MM.1S (cell line): ENCODE data around the gene NREP.

ENCODE experiments used
- DNase-seq: peaks from one replicate; pipeline ENCODE4 v3.0.0-alpha.2; 2015
- H2AFZ ChIP-seq: fragments of 300-600 bp; sonication (generic); 2 replicates; pipeline ENCODE4 v1.6.0; 2016; ENCODE audit warnings: antibody characterized with exemption, low read length
- H3F3A ChIP-seq: fragments of 300-600 bp; sonication (generic); 2 replicates; pipeline ENCODE4 v1.6.1; 2016; ENCODE audit warnings: mild to moderate bottlenecking, antibody characterized with exemption, low read length, moderate library complexity, mixed read lengths; ENCODE audit not compliant: insufficient read depth
- H3K27ac ChIP-seq: fragments of 300-600 bp; sonication (generic); 2 replicates; pipeline ENCODE4 v1.5.1; 2016; ENCODE audit warnings: mild to moderate bottlenecking, low read length
- H3K27me3 ChIP-seq: fragments of 300-600 bp; sonication (generic); replicated peaks from 2 replicates; pipeline ENCODE4 v1.6.0; 2016; ENCODE audit warnings: low read length; ENCODE audit not compliant: insufficient read depth
- H3K36me3 ChIP-seq: fragments of 300-600 bp; sonication (generic); replicated peaks from 2 replicates; pipeline ENCODE4 v1.6.1; 2016; ENCODE audit warnings: mild to moderate bottlenecking, low read length, mixed read lengths; ENCODE audit not compliant: insufficient read depth
- H3K4me1 ChIP-seq: fragments of 300-600 bp; sonication (generic); 2 replicates; pipeline ENCODE4 v1.6.1; 2016; ENCODE audit warnings: low read length, mixed read lengths
- H3K4me2 ChIP-seq: fragments of 300-600 bp; sonication (generic); 2 replicates; pipeline ENCODE4 v1.6.0; 2016; ENCODE audit warnings: low read depth, low read length
- H3K4me3 ChIP-seq: fragments of 300-600 bp; sonication (generic); 2 replicates; pipeline ENCODE4 v1.5.1; 2016; ENCODE audit warnings: low read length, mixed read lengths
- H3K79me2 ChIP-seq: fragments of 300-600 bp; sonication (generic); 2 replicates; pipeline ENCODE4 v1.6.1; 2016; ENCODE audit warnings: mixed run types, low read length, mixed read lengths
- H3K9ac ChIP-seq: fragments of 300-600 bp; sonication (generic); 2 replicates; pipeline ENCODE4 v1.6.1; 2016; ENCODE audit warnings: low read length, mixed read lengths
- H3K9me2 ChIP-seq: fragments of 300-600 bp; sonication (generic); replicated peaks from 2 replicates; pipeline ENCODE4 v1.6.1; 2016; ENCODE audit warnings: mild to moderate bottlenecking, low read length, mixed read lengths; ENCODE audit not compliant: insufficient read depth
- H3K9me3 ChIP-seq: fragments of 300-600 bp; sonication (generic); replicated peaks from 2 replicates; pipeline ENCODE4 v1.6.1; 2016; ENCODE audit warnings: mild to moderate bottlenecking, low read length, mixed read lengths; ENCODE audit not compliant: insufficient read depth
- H4K20me1 ChIP-seq: fragments of 300-600 bp; sonication (generic); 2 replicates; pipeline ENCODE4 v1.6.1; 2016; ENCODE audit warnings: mild to moderate bottlenecking, low read length, moderate library complexity, mixed read lengths; ENCODE audit not compliant: insufficient read depth
- EZH2 ChIP-seq: fragments of 300-600 bp; sonication (generic); optimal IDR thresholded peaks from 2 replicates; pipeline ENCODE3; 2017; ENCODE audit warnings: low read depth, mild to moderate bottlenecking, antibody characterized with exemption, low read length, mixed read lengths
- EZH2phosphoT487 ChIP-seq: fragments of 300-600 bp; sonication (generic); IDR thresholded peaks from 2 replicates; pipeline ENCODE4 v1.6.1; 2018; ENCODE audit warnings: antibody characterized with exemption, low read length
- TF ChIP-seq, protein P1 (sequence below): fragments of 300-600 bp; sonication (generic); IDR thresholded peaks from 2 replicates; pipeline ENCODE4 v1.5.1; 2016; ENCODE audit warnings: antibody characterized with exemption, low read length, mixed read lengths

The NREP gene

DNA sequence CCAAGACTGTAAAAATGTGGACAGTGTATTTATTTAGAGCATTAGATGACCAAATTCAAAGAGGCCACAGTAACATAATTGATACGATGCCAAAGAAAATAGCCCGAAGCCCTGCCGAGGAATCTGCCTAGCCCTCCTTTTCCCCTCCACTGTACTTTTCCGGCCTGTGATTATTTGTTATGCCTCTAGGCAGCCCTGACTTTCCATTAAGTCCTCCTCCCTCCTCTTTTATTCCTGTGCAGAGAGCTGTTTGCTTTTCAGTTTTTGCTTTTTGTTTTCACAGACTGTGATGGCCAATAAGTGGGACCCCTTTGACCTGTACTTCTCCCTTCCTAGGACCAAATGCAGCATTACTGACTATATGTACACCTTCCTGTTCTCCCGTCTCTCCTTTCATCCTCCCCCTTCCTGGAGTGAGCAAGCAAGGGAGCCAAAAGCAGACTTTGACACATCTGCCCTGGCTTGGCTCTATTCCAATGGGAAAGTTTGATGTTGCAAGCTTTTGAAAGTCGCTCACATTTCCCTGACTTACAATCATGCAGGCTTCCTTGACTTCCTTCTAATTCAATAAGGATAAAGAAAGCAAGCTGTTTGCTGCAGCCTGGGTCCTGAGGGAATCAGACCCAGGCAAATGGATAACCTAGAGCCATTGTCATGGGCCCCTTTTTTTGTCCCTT is 76.1 kb downstream of the NREP start:
- no peaks in the 10 kb centered on the region for H4K20me1 ChIP-seq
- H3K4me2 ChIP-seq: no peak overlapping the region
- no peak overlapping the region for H2AFZ ChIP-seq
- no peaks in the 10 kb centered on the region for H3K79me2 ChIP-seq
- no peak overlapping the region for H3K4me3 ChIP-seq
- H3K9ac ChIP-seq: no peak overlapping the region
- no peaks in the 10 kb centered on the region for H3K9me3 ChIP-seq
- TF ChIP-seq, protein P1, sequence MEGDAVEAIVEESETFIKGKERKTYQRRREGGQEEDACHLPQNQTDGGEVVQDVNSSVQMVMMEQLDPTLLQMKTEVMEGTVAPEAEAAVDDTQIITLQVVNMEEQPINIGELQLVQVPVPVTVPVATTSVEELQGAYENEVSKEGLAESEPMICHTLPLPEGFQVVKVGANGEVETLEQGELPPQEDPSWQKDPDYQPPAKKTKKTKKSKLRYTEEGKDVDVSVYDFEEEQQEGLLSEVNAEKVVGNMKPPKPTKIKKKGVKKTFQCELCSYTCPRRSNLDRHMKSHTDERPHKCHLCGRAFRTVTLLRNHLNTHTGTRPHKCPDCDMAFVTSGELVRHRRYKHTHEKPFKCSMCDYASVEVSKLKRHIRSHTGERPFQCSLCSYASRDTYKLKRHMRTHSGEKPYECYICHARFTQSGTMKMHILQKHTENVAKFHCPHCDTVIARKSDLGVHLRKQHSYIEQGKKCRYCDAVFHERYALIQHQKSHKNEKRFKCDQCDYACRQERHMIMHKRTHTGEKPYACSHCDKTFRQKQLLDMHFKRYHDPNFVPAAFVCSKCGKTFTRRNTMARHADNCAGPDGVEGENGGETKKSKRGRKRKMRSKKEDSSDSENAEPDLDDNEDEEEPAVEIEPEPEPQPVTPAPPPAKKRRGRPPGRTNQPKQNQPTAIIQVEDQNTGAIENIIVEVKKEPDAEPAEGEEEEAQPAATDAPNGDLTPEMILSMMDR: no peak
- TF ChIP-seq EZH2: no peak
- no peak for TF ChIP-seq EZH2phosphoT487
- H3K4me1 ChIP-seq: no peaks in the 10 kb centered on the region
- no peaks in the 10 kb centered on the region for H3K9me2 ChIP-seq
- no peaks in the 10 kb centered on the region for H3K36me3 ChIP-seq
- no peak overlapping the region for H3K27ac ChIP-seq
- DNase-seq: no peak
- no peaks in the 10 kb centered on the region for H3K27me3 ChIP-seq
- H3F3A ChIP-seq: no peaks in the 10 kb centered on the region

DNA sequence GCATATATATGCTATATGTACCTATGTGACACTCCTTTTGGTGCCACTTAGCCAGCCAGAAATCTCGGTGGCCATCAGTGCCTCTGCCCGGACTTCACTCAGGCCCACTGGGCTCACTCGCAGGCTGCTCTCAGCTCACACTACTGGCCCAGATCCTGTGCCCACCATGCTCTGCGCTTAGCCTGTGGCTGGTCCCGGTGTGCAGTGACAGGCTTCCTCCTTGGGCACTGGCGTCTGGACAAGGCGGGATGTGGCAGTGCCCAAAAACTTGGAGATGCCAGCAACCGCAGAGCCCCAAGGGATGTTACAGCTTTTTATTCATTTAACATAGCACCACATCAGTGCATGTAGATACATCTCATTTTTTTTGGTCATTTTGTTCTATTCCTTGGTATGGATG is 77.4 kb downstream of the NREP start:
- H3K79me2 ChIP-seq: no peaks in the 10 kb centered on the region
- DNase-seq: no peak
- H3F3A ChIP-seq: no peaks in the 10 kb centered on the region
- no peaks in the 10 kb centered on the region for H4K20me1 ChIP-seq
- no peaks in the 10 kb centered on the region for H3K4me1 ChIP-seq
- no peaks in the 10 kb centered on the region for H3K36me3 ChIP-seq
- H3K27ac ChIP-seq: no peak overlapping the region
- no peak overlapping the region for H3K9ac ChIP-seq
- H3K9me3 ChIP-seq: no peaks in the 10 kb centered on the region
- H3K27me3 ChIP-seq: no peaks in the 10 kb centered on the region
- H3K4me3 ChIP-seq: no peak overlapping the region
- H3K9me2 ChIP-seq: no peaks in the 10 kb centered on the region
- H2AFZ ChIP-seq: no peak overlapping the region
- no peak overlapping the region for H3K4me2 ChIP-seq
- no peak for TF ChIP-seq EZH2phosphoT487
- TF ChIP-seq, protein P1: no peak
- TF ChIP-seq EZH2: no peak
